Tibial nerve (tissue), 4 donors: ENCODE measurements around the gene CPLANE2.

Source experiments
- CTCF ChIP-seq, 5 experiments: fragments of 200-600 bp in 3 of 5; fragments of 450-650 bp in 2 of 5; sonication (generic) in 3 of 5; IDR thresholded peaks; one replicate each; pipeline ENCODE4 v1.5.1; 2016 to 2019; ENCODE audit warnings: antibody characterized with exemption in 5 of 5, mild to moderate bottlenecking in 3 of 5, moderate library complexity in 2 of 5
- EP300 ChIP-seq, 2 donors: sonication (generic); formaldehyde crosslinking; IDR thresholded peaks; one replicate each; pipeline ENCODE4 v1.6.1; 2017; ENCODE audit warnings: antibody characterized with exemption in 2 of 2, mild to moderate bottlenecking in 1 of 2
- POLR2A ChIP-seq, 2 donors: fragments of 450-650 bp; IDR thresholded peaks; one replicate each; pipeline ENCODE4 v1.6.1; 2017; ENCODE audit warnings: antibody characterized with exemption in 2 of 2, mild to moderate bottlenecking in 2 of 2, moderate library complexity in 2 of 2

GRCh38 chr1:16215882-16216753 is 20.9 kb downstream of the CPLANE2 start:
- TF ChIP-seq CTCF (IDR thresholded peaks at IDR 0.05) (no peak), POLR2A (IDR thresholded peaks at IDR 0.05) (no peak), EP300 (IDR thresholded peaks at IDR 0.05) (no peak)
